Measurements from ENCODE around the gene ZKSCAN3. TPM values are rescaled to one million over a fixed set of nuclear protein-coding genes. Genes with fewer than 3 reads are reported as not detected.
"Not testable (repeated sequence)": the region's sequence is repeated elsewhere in the genome, so short reads cannot be mapped to it uniquely, and the experiment has no call there.

Gene ZKSCAN3
- total and polyA plus RNA-seq, 2 donors (not counting 1 experiment from before 2014, with no cell fraction given) = 4.0 to 11.9 TPM

DNA sequence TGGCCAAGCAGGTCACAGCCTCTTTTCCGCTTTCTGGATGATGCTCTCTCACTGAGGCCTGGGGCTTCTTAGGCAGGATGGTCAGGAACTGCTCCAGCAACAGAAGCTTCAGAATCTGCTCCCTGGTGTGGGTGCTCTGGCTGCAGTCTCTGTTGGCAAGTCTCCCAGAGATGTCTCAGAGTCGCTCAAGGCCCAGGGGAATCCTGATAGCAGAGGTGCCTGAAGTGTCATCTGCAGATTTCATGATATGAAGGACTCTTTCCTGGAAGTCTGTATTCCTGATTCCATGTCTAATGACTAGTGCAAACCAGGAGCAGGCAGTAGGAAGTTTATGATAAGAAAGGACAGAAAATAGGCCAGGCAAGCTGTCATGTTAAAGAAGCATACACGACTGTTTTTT is 34.1 kb upstream of the ZKSCAN3 start:
- no peak for ATAC-seq (ENCODE audit: low read depth)
- no peak overlapping the region for H3K4me3 Mint-ChIP-seq

DNA sequence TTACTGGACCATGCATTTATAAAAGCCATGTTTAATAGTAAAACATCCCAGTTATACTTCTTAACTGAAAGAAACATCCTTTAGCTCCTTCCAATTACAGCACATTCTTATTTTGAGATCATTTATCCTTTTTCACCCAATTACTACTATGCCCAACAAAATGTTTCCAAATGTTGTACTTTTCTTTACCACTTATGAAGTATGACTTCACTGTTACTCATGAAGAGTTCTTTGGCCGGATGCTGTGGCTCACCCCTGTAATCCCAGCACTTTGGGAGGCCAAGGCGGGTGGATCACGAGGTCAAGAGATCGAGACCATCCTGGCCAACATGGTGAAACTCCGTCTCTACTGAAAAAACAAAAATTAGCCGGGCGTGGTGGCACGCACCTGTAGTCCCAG is 31.9 kb upstream of the ZKSCAN3 start:
- POLR2A ChIA-PET; H3K4me2 ChIP-seq (replicated peaks; ENCODE audit: low read depth, low read length, poor library complexity, severe bottlenecking); H3K9me3 ChIP-seq (ENCODE audit: control extremely low read depth in 1 of 3, control insufficient read depth in 2 of 3, insufficient read depth in 1 of 3, low read length in 2 of 3); H3K4me1 Mint-ChIP-seq; H3K4me1 ChIP-seq (ENCODE audit: control insufficient read depth in 2 of 2, insufficient read depth in 2 of 2, low read length in 2 of 2); H3K4me3 ChIP-seq (ENCODE audit: control extremely low read depth in 1 of 5, extremely low read depth in 1 of 5, insufficient read depth in 1 of 5, low read depth in 2 of 5, low read length in 4 of 5); CTCF ChIA-PET; H3K27me3 Mint-ChIP-seq; H3K4me3 Mint-ChIP-seq; H2AFZ ChIP-seq (ENCODE audit: insufficient read depth, low read depth, low read length, poor library complexity, severe bottlenecking); H4K20me1 ChIP-seq (ENCODE audit: control insufficient read depth, insufficient read depth, low read length, poor library complexity, severe bottlenecking); H3K9ac ChIP-seq (ENCODE audit: low read length); H3K36me3 ChIP-seq (replicated peaks in 1 of 2; ENCODE audit: control extremely low read depth in 1 of 2, control insufficient read depth in 1 of 2, extremely low read depth in 1 of 2, insufficient read depth in 2 of 2, low read length in 1 of 2); intact Hi-C loops (cut with micrococcal nuclease); H3K27me3 ChIP-seq (replicated peaks in 1 of 4; ENCODE audit: control extremely low read depth in 1 of 4, control insufficient read depth in 3 of 4, insufficient read depth in 4 of 4, low read length in 3 of 4); H3K79me2 ChIP-seq (ENCODE audit: control insufficient read depth, insufficient read depth, low read length); H3K27ac Mint-ChIP-seq; H3K27ac ChIP-seq (ENCODE audit: low read length in 2 of 2); ATAC-seq (ENCODE audit: low read depth); H3K9me3 Mint-ChIP-seq (ENCODE audit: insufficient read depth); DNase-seq: not testable (repeated sequence)
- WGBS (ENCODE audit: insufficient coverage) = 88% methylated on average over 5 of the region's 8 CpGs

More for the DNA sequence above, 34.1 kb upstream of the ZKSCAN3 start:
- Histone ChIP-seq H3K27me3 (replicated peaks in 1 of 4; ENCODE audit: control extremely low read depth in 1 of 4, control insufficient read depth in 3 of 4, insufficient read depth in 4 of 4, low read length in 3 of 4) (peaks cover 0 to 12% (median 0%) of the 10 kb centered on the region in 4 experiments), H3K4me3 (ENCODE audit: control extremely low read depth in 1 of 5, extremely low read depth in 1 of 5, insufficient read depth in 1 of 5, low read depth in 2 of 5, low read length in 4 of 5) (no peak overlapping the region), H3K4me2 (replicated peaks; ENCODE audit: low read depth, low read length, poor library complexity, severe bottlenecking) (no peak overlapping the region), H3K36me3 (replicated peaks in 1 of 2; ENCODE audit: control extremely low read depth in 1 of 2, control insufficient read depth in 1 of 2, extremely low read depth in 1 of 2, insufficient read depth in 2 of 2, low read length in 1 of 2) (no peaks in the 10 kb centered on the region), H3K9ac (ENCODE audit: low read length) (no peak overlapping the region), H3K27ac (ENCODE audit: low read length in 2 of 2) (no peak overlapping the region), H3K9me3 (ENCODE audit: control extremely low read depth in 1 of 3, control insufficient read depth in 2 of 3, insufficient read depth in 1 of 3, low read length in 2 of 3) (peaks cover 0 to 6% (median 0%) of the 10 kb centered on the region in 3 donors), H3K4me1 (ENCODE audit: control insufficient read depth in 2 of 2, insufficient read depth in 2 of 2, low read length in 2 of 2) (no peaks in the 10 kb centered on the region), H4K20me1 (ENCODE audit: control insufficient read depth, insufficient read depth, low read length, poor library complexity, severe bottlenecking) (no peaks in the 10 kb centered on the region), H3K79me2 (ENCODE audit: control insufficient read depth, insufficient read depth, low read length) (no peaks in the 10 kb centered on the region), H2AFZ (ENCODE audit: insufficient read depth, low read depth, low read length, poor library complexity, severe bottlenecking) (no peak overlapping the region)
- no peaks in the 10 kb centered on the region for H3K9me3 Mint-ChIP-seq (ENCODE audit: insufficient read depth)
- intact Hi-C loops (cut with micrococcal nuclease) = no loop called here
- H3K27me3 Mint-ChIP-seq = peaks cover 5% of the 10 kb centered on the region
- ChIA-PET POLR2A (no interaction called here), CTCF (interaction anchor here (1.1 kb wide), 1 partner anchor 12 kb away, joined by 3 read pairs; no protein-coding TSS in a partner anchor)
- DNase-seq = no peak
- no peak overlapping the region for H3K27ac Mint-ChIP-seq
- 100% methylated on average over 3 of the region's 3 CpGs for WGBS (ENCODE audit: insufficient coverage)
- no peaks in the 10 kb centered on the region for H3K4me1 Mint-ChIP-seq
- TF ChIP-seq EZH2 (IDR thresholded peaks at IDR 0.05; ENCODE audit: borderline replicate concordance, insufficient read depth, low read depth, low read length, poor library complexity, severe bottlenecking) = no peak
- TF ChIP-seq, protein P1, sequence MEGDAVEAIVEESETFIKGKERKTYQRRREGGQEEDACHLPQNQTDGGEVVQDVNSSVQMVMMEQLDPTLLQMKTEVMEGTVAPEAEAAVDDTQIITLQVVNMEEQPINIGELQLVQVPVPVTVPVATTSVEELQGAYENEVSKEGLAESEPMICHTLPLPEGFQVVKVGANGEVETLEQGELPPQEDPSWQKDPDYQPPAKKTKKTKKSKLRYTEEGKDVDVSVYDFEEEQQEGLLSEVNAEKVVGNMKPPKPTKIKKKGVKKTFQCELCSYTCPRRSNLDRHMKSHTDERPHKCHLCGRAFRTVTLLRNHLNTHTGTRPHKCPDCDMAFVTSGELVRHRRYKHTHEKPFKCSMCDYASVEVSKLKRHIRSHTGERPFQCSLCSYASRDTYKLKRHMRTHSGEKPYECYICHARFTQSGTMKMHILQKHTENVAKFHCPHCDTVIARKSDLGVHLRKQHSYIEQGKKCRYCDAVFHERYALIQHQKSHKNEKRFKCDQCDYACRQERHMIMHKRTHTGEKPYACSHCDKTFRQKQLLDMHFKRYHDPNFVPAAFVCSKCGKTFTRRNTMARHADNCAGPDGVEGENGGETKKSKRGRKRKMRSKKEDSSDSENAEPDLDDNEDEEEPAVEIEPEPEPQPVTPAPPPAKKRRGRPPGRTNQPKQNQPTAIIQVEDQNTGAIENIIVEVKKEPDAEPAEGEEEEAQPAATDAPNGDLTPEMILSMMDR (IDR thresholded peaks at IDR 0.05) = no peak

Measured in B cell (primary cell).